ENCODE results near the gene KIF26A. TPM values are rescaled to one million over a fixed set of nuclear protein-coding genes. Genes with fewer than 3 reads are reported as not detected.

The KIF26A gene
- total RNA-seq, 2 experiments from 2014 or later = 0.21 to 0.28 TPM

DNA sequence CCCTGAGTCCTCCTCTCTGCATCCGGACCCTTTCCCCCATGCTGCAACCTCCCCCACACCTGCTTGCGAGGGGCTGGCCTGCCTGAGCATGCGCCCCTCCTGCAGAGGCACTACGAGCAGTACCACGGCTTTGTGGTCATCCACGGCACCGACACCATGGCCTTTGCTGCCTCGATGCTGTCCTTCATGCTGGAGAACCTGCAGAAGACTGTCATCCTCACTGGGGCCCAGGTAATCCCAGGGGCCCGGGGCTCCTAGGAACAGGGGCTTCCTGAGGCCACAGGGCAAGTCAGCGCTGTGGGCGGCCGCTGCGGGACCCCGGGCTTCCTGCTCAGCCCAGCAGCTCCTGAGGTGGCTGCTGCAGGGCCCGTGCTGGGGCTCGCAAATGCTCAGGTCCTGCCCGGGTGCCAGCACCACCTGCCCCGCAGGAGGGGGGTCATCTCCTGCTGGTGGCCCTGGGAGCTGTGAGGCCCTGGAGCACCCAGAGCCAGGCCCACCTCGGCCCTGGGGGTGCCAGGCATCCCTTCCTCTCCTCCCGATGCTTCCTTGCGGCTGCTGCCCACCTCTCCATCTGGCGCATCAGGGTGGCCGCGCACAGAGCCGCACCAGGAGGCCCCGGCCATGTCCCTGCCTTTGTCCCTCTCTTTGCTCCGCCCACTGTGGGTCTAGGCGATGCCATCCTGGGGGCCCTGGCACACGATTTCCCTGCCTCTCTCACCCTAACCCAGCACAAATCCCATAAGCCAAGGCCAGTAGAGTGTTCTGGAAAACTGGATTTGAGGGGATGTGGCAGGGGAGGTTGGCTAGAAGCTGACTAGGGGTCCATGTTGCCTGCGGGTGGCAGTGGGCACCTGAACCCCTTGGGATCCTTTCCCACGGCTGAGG lies 42.7 kb upstream of the KIF26A start:
- peaks cover 5% of the 10 kb centered on the region for H3K4me1 Mint-ChIP-seq
- ATAC-seq (no peak), DNase-seq (no peak)
- H3K36me3 Mint-ChIP-seq (ENCODE audit: low read depth) = no peaks in the 10 kb centered on the region
- H3K9me3 Mint-ChIP-seq (ENCODE audit: low read depth) = no peaks in the 10 kb centered on the region
- CTCF ChIA-PET = interaction anchor here (0.6 to 1.7 kb wide), 7 partner anchors 10 to 486 kb away, joined by 3 to 6 read pairs (median 4); no protein-coding TSS in a partner anchor
- POLR2A ChIA-PET = no interaction called here
- no peaks in the 10 kb centered on the region for H3K27me3 Mint-ChIP-seq
- no peak overlapping the region for H3K27ac Mint-ChIP-seq
- intact Hi-C loops (cut with DNase I, micrococcal nuclease) = loop anchor here in 1 of 2 experiments (2.0 kb wide), 1 partner anchor 469 kb away; no protein-coding TSS in a partner anchor
- H3K4me3 Mint-ChIP-seq = no peak overlapping the region

DNA sequence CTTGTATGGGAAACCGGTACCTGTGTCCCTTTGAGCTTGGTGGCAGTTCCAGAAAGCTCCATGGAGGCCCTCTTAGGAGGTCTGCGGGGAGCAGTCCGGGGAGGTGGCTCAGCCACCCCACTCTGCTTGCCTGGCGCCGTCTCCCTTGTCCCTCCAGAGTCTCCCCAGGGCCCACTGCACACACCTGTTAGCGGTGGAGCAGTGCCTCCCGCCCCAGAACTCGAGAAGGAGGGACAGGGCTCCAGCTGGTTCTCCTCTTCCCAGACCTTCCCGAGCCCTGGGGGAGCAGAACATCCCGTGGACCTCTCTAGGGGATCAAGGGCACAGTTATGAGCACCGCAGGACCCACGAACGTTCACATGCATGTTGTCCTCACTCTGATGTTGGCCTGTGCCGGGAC lies 42.1 kb upstream of the KIF26A start:
- ATAC-seq (no peak), DNase-seq (no peak)
- Mint-ChIP-seq H3K4me3 (no peak overlapping the region), H3K27me3 (no peaks in the 10 kb centered on the region), H3K4me1 (peaks cover 5% of the 10 kb centered on the region), H3K27ac (no peak overlapping the region), H3K36me3 (ENCODE audit: low read depth) (no peaks in the 10 kb centered on the region), H3K9me3 (ENCODE audit: low read depth) (no peaks in the 10 kb centered on the region)
- CTCF ChIA-PET = interaction anchor here (0.6 to 1.5 kb wide), 4 partner anchors 19 to 485 kb away, joined by 3 to 5 read pairs (median 4); no protein-coding TSS in a partner anchor
- POLR2A ChIA-PET = no interaction called here
- intact Hi-C loops (cut with DNase I, micrococcal nuclease) = no loop called here

DNA sequence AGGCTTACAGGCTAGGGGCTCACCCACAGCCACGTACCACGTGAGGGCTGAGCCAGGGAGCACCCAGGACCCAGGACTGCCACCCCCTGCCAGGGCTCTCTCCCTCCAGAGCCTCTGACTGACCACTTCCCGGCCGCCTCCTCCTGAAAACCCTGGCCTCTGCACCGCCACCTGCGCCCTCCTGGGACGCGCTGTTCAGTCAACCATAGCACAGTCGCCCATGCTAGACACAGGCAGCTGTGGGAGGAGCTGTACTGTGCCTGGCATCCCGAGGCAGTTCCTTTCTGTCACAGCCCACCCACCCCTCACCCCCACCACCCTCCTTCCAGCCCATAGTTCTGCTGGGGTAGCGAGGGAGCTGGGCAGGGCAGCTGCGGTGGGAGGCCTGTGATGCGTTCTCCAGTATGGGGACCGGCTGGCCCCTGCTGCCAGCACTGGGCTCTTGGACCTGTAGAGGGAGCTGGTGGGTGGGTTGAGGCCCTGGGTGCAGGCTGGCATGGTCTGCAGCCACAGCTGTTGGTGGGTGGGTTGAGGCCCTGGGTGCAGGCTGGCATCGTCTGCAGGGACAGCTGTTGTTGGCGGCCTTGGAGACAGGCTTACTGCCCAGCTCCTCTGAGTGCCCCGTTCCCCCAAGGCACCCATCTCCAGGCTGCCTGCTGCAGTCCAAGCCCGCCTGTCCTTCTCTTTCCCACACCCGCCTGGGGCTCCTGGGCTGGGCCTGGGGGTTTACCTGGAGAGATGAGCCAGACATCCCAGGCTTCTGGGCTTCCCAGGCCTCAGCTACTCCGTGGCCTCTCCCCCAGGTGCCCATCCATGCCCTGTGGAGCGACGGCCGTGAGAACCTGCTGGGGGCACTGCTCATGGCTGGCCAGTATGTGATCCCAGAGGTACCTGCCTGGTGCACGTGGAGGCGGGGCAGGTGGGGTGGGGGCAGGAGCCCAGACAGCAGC lies 41.4 kb upstream of the KIF26A start:
- Mint-ChIP-seq H3K4me3 (no peak overlapping the region), H3K36me3 (ENCODE audit: low read depth) (no peaks in the 10 kb centered on the region), H3K9me3 (ENCODE audit: low read depth) (no peaks in the 10 kb centered on the region), H3K27ac (no peak overlapping the region), H3K4me1 (peaks cover 5% of the 10 kb centered on the region), H3K27me3 (no peaks in the 10 kb centered on the region)
- intact Hi-C loops (cut with DNase I, micrococcal nuclease) = no loop called here
- POLR2A ChIA-PET = no interaction called here
- DNase-seq (no peak), ATAC-seq (no peak)
- CTCF ChIA-PET = interaction anchor here (0.6 to 1.5 kb wide), 3 partner anchors 19 to 32 kb away, joined by 3 to 5 read pairs (median 4); no protein-coding TSS in a partner anchor

DNA sequence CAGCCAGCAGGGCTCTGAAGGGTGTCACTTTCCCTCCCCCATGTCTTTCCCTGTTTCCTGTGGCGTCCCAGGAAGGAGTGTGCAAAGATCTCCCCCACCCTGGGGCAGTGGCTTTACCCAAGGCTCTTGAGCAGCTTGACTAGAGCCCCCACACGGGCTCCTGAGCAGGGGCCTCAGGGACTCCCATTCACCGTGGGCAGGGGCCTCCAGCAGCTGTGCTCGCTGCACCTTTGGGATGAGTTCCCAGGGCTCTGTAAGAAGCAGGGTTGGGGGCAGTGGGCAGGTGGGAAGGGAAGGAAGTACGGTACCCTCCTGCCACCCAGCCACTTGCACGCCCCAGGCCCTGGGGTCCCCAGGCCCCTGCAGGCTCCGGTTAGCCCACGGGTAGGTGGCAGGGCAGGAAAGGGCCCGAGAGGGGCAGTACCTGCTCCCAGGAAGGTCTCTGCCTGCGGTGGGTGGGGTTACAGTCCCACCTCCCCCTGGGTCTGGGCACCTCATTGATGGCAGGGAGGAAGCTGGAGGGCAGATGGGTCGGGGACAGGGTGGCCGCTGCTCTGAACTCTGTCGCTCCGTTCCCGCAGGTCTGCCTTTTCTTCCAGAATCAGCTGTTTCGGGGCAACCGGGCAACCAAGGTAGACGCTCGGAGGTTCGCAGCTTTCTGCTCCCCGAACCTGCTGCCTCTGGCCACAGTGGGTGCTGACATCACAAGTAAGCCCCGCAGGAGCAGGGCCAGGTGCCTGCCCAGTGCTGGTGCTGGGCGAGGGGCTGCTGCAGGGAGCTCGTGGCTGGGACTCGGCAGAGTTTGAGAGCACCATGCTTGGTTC lies 39.9 kb upstream of the KIF26A start:
- H3K27ac Mint-ChIP-seq = no peak overlapping the region
- intact Hi-C loops (cut with DNase I, micrococcal nuclease) = no loop called here

DNA sequence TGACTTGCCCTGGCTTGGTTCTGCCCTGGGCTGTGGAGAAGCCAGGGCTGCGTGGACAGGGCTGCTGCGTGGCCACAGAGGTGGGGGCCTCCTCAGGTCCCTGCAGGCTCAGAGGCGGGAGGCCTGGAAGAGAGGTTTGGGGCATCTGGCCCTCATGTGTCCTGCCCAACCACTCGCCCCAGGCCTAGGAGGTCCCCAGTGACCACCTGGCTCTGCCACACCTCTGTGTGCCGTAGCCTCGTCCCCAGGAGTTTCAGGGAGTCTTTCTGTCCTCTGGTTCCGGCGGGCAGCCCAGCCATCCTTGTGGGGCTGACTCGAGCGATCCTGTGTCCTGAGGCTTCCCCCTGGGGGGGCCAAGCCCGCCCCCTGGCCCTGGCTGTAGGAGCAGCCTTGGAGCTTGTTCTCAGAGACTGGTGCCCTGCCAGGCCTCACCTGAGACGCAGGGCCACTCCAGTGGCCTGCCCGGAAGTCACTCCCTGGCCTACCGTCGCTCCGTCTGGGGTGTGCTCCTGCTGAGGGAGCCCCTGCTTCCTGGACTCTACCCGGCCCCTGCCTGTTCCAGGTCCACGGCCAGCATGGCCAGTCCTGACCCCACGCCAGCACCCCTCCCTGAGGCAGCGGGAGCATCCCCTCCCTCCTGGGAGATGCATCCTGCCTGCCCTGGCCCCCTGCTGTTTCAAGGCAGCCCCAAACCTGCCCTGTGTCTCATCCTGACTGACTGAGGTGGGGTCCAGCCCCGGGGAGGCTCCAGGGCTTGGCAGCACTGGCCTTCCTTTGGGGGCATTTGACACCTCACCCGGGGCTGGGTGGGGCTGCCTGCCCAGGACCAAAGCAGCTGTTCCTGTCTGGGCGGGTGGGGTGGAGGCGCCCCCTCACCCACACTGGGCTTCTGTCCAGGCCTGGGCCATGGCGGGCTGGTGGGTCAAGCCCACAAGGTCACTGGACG lies 39.0 kb upstream of the KIF26A start:
- H3K36me3 Mint-ChIP-seq (ENCODE audit: low read depth) = no peaks in the 10 kb centered on the region
- ChIA-PET CTCF (interaction anchor here (0.6 to 0.9 kb wide), 2 partner anchors 10 to 479 kb away, joined by 3 to 4 read pairs; no protein-coding TSS in a partner anchor), POLR2A (no interaction called here)
- no peaks in the 10 kb centered on the region for H3K9me3 Mint-ChIP-seq (ENCODE audit: low read depth)
- no peak overlapping the region for H3K4me3 Mint-ChIP-seq
- peaks cover 2% of the 10 kb centered on the region for H3K4me1 Mint-ChIP-seq
- H3K27me3 Mint-ChIP-seq = no peaks in the 10 kb centered on the region
- DNase-seq (no peak), ATAC-seq (no peak)
- intact Hi-C loops (cut with DNase I, micrococcal nuclease) = no loop called here
- no peak overlapping the region for H3K27ac Mint-ChIP-seq

More for the DNA sequence above, 39.9 kb upstream of the KIF26A start:
- no peaks in the 10 kb centered on the region for H3K36me3 Mint-ChIP-seq (ENCODE audit: low read depth)
- DNase-seq (no peak), ATAC-seq (no peak)
- POLR2A ChIA-PET = no interaction called here
- peaks cover 5% of the 10 kb centered on the region for H3K4me1 Mint-ChIP-seq
- no peaks in the 10 kb centered on the region for H3K9me3 Mint-ChIP-seq (ENCODE audit: low read depth)
- H3K27me3 Mint-ChIP-seq = no peaks in the 10 kb centered on the region
- CTCF ChIA-PET = interaction anchor here (0.7 to 0.9 kb wide), 2 partner anchors 11 to 108 kb away, joined by 3 to 4 read pairs; no protein-coding TSS in a partner anchor
- H3K4me3 Mint-ChIP-seq = no peak overlapping the region

DNA sequence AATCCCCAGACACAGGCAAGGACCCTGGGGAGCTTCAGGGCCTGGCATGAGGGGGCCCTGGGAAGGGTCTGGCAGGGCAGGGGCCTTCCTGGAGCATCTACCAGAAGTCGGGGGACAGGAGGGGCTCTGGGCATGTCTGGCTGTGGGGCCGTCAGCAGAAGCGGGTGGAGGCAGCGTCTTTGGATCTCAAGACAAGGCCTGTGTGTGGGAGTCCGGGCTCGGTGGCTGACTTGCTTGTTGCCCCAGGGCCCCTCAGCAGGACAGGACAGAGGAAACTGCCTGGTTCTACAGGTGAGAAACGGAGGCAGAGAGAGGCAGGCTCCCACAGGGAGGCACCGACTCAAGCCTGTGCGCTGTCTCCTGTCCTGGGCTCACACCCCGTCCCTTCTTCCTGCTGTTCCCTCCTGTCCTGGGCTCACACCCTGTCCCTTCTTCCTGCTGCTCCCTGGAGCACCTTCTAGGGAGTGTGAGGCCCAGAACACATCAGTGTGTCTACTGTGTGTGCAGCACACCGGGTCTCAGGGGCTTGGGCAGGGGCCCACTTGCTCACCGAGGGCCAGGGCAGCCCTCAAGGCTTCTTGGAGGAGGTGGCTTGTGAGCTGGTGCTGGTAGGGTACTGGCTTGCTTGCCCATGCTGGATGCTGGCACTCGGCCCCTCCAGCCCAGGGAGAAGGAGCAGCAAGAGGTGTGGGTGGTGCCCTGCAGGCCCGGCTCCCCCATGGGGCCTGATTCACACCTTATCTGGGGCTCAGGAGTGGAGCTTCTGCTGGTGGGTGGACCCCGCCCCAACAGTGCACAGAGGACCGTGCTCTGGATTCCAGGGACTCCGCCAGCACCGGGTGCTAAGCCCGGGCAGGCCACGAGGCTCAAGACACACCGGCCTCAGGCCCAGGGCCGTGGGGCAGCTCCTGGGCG lies 38.0 kb upstream of the KIF26A start:
- ChIA-PET CTCF (interaction anchor here (0.6 kb wide), 1 partner anchor 480 kb away, joined by 3 read pairs; no protein-coding TSS in a partner anchor), POLR2A (no interaction called here)
- Mint-ChIP-seq H3K36me3 (ENCODE audit: low read depth) (no peaks in the 10 kb centered on the region), H3K4me3 (no peak overlapping the region), H3K27ac (no peak overlapping the region), H3K27me3 (no peaks in the 10 kb centered on the region), H3K4me1 (no peaks in the 10 kb centered on the region), H3K9me3 (ENCODE audit: low read depth) (no peaks in the 10 kb centered on the region)
- no peak for ATAC-seq
- DNase-seq = no peak
- intact Hi-C loops (cut with DNase I, micrococcal nuclease) = no loop called here

DNA sequence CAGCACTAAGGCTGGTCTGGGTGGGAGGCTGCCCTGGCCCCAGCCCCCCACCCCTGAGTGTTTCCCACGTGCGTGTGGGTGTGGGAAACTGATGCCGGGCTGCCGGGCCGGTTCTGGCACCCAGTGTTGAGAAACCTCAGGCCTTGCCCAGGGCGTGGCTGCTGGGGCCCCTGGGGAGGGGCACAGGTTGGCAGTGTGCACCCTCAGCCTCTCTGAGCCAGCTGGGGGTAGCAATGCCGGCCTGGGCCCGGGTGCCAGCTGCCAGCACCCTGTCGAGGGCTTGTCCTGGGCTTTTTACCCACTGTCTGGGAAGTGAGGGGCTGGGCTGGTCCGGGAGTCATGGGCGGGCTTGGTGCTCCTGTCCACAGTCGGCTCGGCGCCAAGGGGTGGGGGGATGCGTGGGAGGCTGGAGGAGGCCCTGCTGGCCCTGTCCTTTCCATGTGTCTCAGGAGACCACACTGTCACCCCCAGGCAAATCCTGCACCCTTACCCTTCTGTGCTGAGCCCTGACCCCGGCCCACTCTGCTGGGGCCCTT lies 37.2 kb upstream of the KIF26A start:
- no peak overlapping the region for H3K27ac Mint-ChIP-seq

DNA sequence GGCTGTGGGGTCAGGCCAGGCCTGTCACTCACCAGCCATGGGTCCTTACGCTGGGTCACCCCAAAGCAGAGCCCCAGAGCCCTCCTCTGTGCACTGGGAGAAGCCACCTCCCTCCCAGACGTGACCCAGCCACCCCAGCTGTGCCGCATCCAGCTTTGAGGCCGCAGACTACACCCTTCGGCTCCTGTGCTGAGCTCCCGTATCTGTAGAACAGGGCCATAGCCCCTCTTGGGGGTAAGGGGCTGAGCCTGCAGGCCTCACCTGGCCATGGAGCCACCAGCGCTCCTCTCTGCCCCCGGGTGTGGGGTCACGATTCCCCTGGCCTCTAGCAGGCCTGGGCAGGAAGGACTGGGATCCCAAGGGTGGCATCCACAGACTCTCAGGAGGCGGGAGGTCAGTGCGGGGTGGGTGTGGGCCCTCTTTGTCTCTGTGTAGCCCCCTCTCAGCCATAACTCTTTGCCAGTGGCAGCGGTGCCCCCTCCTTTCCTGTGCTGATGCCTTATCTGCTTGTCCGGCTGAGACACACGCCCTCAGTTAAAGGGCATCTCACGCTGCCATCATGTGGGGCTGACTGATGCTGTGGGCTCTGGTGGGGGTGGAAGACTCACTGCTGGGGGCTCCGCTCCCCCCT lies 36.6 kb upstream of the KIF26A start:
- intact Hi-C loops (cut with DNase I, micrococcal nuclease) = no loop called here
- ChIA-PET CTCF (no interaction called here), POLR2A (no interaction called here)
- ATAC-seq (no peak), DNase-seq (no peak)
- no peak overlapping the region for H3K4me3 Mint-ChIP-seq
- no peaks in the 10 kb centered on the region for H3K4me1 Mint-ChIP-seq
- no peak overlapping the region for H3K27ac Mint-ChIP-seq
- no peaks in the 10 kb centered on the region for H3K36me3 Mint-ChIP-seq (ENCODE audit: low read depth)
- no peaks in the 10 kb centered on the region for H3K9me3 Mint-ChIP-seq (ENCODE audit: low read depth)
- no peaks in the 10 kb centered on the region for H3K27me3 Mint-ChIP-seq

More for the DNA sequence above, 37.2 kb upstream of the KIF26A start:
- Mint-ChIP-seq H3K36me3 (ENCODE audit: low read depth) (no peaks in the 10 kb centered on the region), H3K9me3 (ENCODE audit: low read depth) (no peaks in the 10 kb centered on the region), H3K27me3 (no peaks in the 10 kb centered on the region), H3K4me3 (no peak overlapping the region), H3K4me1 (no peaks in the 10 kb centered on the region)
- intact Hi-C loops (cut with DNase I, micrococcal nuclease) = no loop called here
- POLR2A ChIA-PET = no interaction called here
- CTCF ChIA-PET = no interaction called here
- DNase-seq (no peak), ATAC-seq (no peak)

DNA sequence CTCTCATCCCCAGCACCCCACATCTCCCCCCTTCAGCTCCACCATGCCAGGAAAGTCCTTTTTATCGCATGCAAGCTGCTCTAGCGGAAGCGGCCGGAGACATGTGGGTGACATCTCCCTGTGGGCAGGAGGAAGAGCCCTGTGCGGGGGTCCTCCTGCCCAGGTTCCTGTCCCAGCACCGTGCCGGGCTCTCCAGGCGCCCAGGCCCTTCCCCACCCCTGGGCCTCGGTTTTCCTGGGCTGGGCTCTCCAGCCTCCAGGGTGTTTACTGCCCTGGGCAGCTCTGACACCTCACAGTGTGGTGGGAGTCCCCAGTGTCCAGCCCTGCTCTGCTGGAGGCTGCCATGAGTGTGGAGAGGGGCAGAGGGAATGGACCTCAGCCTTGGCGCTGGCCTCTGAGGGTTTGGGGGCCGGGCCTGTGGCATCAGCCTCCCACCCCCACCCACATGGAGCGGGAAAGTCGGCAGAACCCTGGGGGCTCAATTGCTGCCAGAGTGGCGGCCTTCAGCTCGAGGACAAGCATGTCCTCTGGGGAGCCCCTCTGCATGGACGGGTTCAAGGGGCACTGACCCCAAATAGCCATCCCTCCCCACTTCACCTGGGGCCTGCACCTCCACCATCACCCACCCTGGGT lies 36.0 kb upstream of the KIF26A start:
- DNase-seq (no peak), ATAC-seq (no peak)
- Mint-ChIP-seq H3K27me3 (no peaks in the 10 kb centered on the region), H3K4me1 (no peaks in the 10 kb centered on the region), H3K27ac (no peak overlapping the region), H3K36me3 (ENCODE audit: low read depth) (no peaks in the 10 kb centered on the region), H3K4me3 (no peak overlapping the region), H3K9me3 (ENCODE audit: low read depth) (no peaks in the 10 kb centered on the region)
- POLR2A ChIA-PET = no interaction called here
- intact Hi-C loops (cut with DNase I, micrococcal nuclease) = no loop called here
- CTCF ChIA-PET = no interaction called here

All from activated CD4-positive, alpha-beta T cell treated with anti-CD3 and anti-CD28 coated beads for 36 hours (primary cell).